GM12873 (cell line): ENCODE data around the gene CS.
A peak's percentile ranks its signal among the peaks of the same experiment; 100 is the strongest.

Source experiments
- TF ChIP-seq, protein P1 (sequence below): IDR thresholded peaks from 2 replicates; pipeline ENCODE4 v1.5.1; 2012; ENCODE audit warnings: low read depth, mild to moderate bottlenecking, moderate library complexity, low read length, control low read depth; ENCODE audit not compliant: insufficient read depth; ENCODE audit errors: missing control alignments

The CS gene

GRCh38 chr12:56326533-56326932 lies 26.4 kb upstream of the CS start:
- TF ChIP-seq, protein P1, sequence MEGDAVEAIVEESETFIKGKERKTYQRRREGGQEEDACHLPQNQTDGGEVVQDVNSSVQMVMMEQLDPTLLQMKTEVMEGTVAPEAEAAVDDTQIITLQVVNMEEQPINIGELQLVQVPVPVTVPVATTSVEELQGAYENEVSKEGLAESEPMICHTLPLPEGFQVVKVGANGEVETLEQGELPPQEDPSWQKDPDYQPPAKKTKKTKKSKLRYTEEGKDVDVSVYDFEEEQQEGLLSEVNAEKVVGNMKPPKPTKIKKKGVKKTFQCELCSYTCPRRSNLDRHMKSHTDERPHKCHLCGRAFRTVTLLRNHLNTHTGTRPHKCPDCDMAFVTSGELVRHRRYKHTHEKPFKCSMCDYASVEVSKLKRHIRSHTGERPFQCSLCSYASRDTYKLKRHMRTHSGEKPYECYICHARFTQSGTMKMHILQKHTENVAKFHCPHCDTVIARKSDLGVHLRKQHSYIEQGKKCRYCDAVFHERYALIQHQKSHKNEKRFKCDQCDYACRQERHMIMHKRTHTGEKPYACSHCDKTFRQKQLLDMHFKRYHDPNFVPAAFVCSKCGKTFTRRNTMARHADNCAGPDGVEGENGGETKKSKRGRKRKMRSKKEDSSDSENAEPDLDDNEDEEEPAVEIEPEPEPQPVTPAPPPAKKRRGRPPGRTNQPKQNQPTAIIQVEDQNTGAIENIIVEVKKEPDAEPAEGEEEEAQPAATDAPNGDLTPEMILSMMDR = no peak

DNA sequence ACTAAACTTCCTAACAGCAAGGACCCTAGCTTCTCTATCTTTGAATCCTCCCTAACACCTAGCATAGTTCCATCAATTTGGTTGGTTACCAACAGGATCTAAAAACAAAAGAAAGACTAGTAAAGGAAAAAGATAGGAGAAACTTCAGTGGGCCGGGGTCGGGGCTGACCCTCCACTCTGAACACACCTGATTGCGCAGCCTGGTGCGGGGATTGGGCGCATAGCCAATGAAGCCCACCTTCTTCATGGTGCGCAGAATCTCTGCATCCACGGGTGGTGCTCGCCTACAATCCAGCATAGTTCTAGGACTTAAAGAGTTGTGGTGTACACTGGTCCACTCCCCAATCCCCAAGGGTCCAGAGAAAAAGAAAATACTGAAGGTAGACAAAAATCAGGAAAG lies 26.0 kb upstream of the CS start:
- TF ChIP-seq, protein P1 = no peak

DNA sequence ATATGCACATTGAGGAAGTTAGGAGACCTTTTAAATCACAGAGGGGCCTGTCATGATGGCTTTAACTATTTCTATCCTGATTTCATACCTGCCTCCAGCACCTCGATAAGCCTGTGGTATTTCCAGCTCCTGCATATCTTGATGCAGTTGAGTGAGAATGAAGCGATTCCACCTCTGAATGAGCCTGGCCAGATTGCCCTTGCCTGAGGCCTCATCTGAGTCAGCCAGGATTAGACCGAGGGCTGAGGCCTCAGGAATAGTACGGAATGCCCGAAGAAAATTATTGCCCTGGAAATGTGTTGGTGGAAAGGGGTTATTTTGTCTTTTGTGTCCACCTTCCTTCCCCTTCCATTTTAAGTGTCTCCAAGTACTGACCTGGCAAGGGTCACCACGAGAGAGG lies 24.1 kb upstream of the CS start:
- TF ChIP-seq, protein P1 = no peak

- TF ChIP-seq, protein P1 = no peak
These were observed 20.9 kb upstream of the CS start for GRCh38 chr12:56321027-56321426.

GRCh38 chr12:56317675-56318074 lies 17.5 kb upstream of the CS start:
- TF ChIP-seq, protein P1 = peak; percentile 8

GRCh38 chr12:56315622-56316473 lies 15.7 kb upstream of the CS start, which contains the start of gene CNPY2:
Gene CNPY2, minus strand, starts transcription at chr12:56315988. Its CDS starts 771 bp downstream, at chr12:56315217.
- TF ChIP-seq, protein P1 = no peak

DNA sequence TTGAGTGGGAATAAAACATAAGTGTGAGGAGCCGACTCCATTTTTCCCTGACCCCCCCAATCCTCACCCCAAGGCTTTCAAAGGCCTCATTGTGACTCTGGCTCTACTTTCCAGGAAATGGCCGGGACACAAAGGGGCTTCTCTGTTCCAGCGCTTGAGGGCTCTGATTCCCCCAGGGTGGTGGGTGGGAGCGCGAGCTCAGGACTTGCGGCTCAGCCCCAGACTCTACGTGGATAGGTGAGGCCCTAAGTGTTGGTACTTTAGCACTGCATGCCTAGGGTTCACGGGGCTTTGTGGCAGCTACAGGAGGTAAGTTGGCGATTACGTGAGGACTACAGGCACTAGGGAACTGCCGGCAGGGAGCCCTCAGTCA lies 15.1 kb upstream of the CS start:
- TF ChIP-seq, protein P1 = no peak
